IPS DF 4.7 (cell line): Measurements from ENCODE around the gene OR6X1.

Source experiments
- DNase-seq: peaks from one replicate; pipeline ENCODE4 v3.0.0-alpha.2; 2013; ENCODE audit warnings: low spot score; ENCODE audit errors: extremely low read depth

The OR6X1 gene, protein sequence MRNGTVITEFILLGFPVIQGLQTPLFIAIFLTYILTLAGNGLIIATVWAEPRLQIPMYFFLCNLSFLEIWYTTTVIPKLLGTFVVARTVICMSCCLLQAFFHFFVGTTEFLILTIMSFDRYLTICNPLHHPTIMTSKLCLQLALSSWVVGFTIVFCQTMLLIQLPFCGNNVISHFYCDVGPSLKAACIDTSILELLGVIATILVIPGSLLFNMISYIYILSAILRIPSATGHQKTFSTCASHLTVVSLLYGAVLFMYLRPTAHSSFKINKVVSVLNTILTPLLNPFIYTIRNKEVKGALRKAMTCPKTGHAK

DNA sequence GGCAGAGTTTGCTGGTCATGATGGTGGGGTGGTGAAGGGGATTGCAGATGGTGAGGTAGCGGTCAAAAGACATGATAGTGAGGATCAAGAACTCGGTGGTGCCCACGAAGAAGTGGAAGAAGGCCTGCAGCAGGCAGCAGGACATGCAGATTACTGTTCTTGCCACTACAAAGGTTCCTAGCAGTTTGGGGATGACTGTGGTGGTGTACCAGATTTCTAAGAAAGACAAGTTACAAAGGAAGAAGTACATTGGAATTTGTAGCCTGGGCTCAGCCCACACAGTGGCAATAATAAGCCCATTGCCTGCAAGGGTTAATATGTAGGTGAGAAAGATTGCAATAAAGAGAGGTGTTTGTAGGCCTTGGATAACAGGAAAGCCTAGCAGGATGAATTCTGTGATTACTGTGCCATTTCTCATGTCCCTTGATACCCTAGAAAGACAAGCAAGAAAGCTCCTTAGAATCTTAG, at the start of gene OR6X1:
Gene OR6X1 (minus strand): TSS at position 418 of the 468 bp plus-strand sequence. CDS start 0 bp downstream, at position 418.
- DNase-seq = no peak

GRCh38 chr11:123801765-123802164, 47.4 kb upstream of the OR6X1 start:
- DNase-seq = no peak

DNA sequence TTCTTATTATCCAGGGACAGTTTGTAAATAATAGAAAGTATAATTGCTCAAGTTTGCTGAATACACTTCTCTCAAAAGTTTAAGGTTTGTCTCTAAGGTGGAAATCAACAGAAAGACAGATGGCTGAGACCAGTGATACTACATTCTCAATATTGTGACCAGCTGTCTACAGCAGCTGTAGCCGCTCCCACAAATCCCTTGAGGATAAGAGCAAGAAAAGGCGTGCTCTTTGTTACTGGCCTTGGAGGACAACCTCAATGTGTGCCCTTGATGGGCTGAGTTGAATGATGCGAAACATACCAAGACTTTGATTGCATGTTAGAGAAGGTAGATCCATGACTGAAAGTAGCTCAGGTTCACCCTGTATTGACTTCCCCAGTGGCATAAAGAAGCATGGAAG, 45.7 kb upstream of the OR6X1 start:
- DNase-seq = no peak

GRCh38 chr11:123799438-123799837, 45.1 kb upstream of the OR6X1 start:
- no peak for DNase-seq

GRCh38 chr11:123798513-123799252, 44.4 kb upstream of the OR6X1 start:
- DNase-seq = no peak

- DNase-seq = no peak
Observed at GRCh38 chr11:123798079-123798478, 43.8 kb upstream of the OR6X1 start.

- DNase-seq = no peak
Observed at GRCh38 chr11:123797541-123797940, 43.2 kb upstream of the OR6X1 start.

DNA sequence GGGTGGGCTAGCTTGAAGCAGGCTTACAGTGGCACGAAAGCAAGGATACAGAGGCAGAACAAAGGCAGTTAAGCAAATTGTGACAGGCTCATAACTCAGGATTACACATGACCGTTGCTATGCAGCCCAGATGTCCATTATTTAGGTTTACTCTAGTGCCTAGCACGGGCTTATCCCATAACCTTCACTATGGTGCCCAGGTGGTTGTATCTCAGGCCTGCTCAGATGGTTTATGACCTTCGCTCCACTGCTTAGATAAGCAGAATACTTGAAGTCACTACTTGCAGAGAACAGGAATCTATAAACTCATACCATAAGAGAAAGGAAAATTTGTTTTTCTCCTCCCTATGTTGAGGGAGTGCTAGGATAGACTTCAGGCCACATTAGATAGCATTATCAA, 42.8 kb upstream of the OR6X1 start:
- no peak for DNase-seq

GRCh38 chr11:123796226-123796625, 41.9 kb upstream of the OR6X1 start:
- no peak for DNase-seq

DNA sequence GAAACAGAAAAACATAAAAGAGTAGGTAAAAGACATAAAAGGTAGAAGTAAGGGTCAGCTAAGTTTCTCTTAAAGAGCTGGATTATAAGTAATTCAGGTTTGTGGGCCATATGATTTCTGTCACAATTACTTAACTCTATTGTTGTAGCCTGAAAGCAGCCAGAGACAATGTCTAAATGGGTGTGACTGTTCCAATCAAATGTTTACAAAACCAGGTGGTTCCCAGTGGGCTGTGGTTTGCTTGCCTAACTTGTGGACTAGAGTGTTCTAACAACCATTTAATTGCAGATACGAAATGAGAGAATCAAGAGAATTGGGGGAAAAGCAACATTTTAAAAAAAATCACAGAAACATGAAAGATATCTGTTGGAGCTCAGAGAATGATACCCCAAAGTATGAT, 29.2 kb upstream of the OR6X1 start:
- no peak for DNase-seq

DNA sequence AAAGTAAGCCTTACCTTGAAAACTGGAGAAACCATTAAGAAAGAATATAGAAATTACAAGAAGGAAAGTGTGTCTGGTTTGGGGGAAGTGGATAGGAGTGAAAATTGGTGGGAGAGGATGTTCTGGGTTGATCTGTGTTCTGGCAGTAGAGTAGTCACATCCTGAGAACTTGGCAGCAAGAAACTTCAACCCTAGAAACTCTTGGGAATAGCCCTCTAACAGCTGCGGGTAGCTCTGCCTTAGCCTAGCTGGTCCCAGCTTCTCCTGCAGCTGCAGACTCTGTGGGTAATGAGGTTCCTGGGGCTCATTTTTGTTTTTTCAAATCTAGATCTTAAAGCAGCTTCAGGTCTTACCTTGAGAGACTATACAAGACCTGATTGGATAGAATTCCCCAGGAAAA, 24.2 kb upstream of the OR6X1 start:
- DNase-seq = no peak

- DNase-seq = no peak
Observed at GRCh38 chr11:123775715-123776549, 21.6 kb upstream of the OR6X1 start.

DNA sequence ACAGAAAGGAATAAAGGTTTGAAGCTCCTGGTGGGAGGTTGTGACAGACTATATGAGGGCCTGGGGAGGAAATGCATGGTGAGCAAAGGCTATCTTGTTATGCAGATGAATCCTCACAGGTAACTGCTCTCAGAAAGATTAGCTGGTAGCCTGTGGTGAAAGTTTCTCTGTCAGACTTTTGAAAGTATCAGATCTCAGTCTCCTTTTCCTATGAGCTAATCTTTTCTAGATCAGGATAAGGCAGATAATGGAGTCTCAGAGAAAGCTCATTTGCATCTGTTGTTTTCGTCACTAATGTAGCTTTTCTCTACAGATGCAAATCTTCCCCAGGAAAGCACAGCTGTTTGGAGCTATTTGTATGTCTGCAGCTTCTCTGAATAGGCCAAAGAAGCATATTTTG, 21.0 kb upstream of the OR6X1 start:
- peak; percentile 85 for DNase-seq

DNA sequence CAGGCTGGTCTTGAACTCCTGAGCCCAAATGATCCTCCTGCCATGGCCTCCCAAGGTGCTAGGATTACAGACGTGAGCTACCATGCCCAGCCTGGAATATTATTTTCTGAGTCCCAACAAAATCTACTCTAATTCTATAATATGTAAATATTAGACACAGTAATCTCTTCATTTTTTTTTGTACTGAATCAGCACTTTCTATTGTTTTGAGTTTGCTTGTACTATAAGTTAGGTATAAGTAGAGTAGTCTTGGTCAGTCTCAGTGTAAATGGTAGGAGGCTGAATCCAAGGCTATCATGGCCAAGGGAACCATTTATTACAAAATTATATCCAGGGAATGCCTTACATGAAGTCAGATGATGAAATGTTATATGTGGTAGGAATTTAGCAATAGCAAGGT, 19.6 kb upstream of the OR6X1 start:
- no peak for DNase-seq

DNA sequence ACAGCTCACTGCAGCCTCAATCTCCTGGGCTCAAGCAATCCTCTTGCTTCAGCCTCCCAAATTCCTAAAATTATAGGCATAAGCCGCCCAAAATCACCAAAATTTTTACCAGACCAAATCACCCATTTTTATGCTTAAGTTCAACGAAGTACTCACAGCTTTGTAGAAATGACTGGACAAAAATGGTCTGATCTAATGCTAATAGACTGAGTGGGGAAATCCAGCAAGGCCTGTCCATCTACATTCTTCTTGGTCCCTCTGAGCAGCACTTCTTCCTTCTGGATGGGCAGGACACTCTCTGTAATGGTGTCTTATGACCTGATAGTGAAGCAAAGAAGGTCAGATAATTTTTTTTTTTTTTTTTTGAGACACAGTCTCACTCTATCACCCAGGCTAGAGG, 18.7 kb upstream of the OR6X1 start:
- no peak for DNase-seq

GRCh38 chr11:123771664-123772063, 17.3 kb upstream of the OR6X1 start:
- DNase-seq = no peak

DNA sequence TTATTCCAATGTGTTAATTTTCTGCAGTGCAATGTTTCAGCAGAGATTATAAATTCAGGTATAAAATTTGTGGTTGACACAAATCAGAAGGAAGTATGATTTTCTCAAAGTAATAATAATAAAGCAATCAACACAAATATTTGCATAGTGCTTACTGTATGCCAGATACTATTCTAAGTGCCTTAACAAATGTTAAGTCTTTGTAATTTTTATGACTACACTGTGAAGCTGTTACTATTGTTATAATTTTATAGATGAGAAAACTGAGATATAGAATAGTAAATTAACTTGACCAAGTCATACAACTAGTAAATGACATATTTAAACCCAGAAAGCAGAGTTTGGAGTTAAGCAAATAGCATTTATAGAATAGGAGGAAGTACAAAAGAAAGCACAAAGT, 16.4 kb upstream of the OR6X1 start:
- DNase-seq = no peak

- no peak for DNase-seq
Observed at GRCh38 chr11:123765601-123766000, 11.3 kb upstream of the OR6X1 start.

- DNase-seq = no peak
Observed at GRCh38 chr11:123762422-123762821, 8.1 kb upstream of the OR6X1 start.

GRCh38 chr11:123760894-123761293, 6.6 kb upstream of the OR6X1 start:
- DNase-seq = no peak

DNA sequence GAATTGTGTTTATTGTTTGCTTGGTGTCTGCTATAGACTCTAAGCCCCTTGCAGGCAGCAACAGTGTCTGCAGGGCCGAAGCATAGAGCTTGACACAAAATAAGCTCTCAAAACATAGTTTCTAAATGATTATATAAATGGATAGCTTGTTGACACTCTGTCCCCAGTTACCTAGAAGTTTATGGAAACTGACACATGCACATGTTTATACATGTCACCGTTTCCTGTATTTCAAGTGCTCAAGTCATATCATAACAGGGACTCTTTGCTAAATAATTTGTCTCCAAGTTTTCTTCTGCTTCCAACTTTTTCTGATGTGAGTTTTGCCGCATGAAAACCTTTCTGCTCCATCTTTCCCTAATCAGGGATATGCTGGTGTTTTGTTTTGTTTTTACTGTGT, 3.7 kb upstream of the OR6X1 start:
- DNase-seq = no peak

DNA sequence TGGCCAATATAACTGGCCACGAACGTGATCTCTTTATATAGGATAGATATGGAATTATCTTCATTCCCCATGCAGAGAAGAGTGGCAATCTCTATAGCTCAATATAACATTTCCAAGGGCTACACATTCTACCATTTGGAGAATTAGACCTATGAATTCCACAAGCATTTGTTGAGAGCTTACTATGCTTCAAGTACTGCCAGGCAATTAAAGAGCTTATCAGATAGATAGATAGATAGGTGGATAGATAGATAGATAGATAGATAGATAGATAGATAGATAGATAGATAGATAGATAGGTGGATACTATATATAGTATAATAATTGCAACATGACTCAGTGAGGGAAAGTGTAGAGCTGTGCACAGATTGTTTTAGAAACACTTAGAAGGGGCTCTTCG, 1.5 kb upstream of the OR6X1 start:
- no peak for DNase-seq
